ENCODE data around the gene ESYT2.

DNA sequence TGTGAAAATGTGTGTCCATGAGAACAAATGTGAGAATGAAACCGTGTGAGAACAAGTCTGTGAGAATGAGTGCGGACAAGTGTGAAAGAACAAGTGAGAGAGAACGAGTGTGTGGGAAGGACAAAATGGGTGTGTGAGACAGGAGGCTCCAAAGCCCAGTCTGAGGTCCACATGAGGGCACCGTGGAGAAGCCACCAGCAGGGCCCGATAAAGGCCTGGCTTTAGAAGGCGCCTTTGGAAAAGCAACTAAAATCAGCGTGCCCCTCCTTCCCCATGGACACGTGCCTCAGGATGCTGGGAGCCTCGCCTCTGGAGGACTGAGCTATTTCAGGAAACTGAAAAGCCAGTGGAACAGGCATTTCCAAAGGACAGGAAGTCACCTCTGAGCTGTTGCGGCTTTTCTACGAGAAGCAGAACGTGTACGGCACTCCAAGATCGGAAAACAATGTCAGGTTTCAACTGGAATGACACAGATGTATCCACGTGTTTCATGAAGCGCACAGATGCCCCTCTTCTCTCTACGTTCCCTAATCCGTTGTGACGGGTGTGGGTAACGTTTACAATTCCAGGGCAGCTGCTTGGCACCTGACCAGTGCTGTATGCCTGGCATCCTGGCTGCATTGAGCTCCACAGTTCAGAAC lies 46.4 kb downstream of the ESYT2 start:
- TF ChIP-seq EZH2 (optimal IDR thresholded peaks at IDR 0.05; ENCODE audit: low read depth, low read length) (no peak), EZH2phosphoT487 (IDR thresholded peaks at IDR 0.05; ENCODE audit: low read length) (no peak)
- TF ChIP-seq, protein P1, sequence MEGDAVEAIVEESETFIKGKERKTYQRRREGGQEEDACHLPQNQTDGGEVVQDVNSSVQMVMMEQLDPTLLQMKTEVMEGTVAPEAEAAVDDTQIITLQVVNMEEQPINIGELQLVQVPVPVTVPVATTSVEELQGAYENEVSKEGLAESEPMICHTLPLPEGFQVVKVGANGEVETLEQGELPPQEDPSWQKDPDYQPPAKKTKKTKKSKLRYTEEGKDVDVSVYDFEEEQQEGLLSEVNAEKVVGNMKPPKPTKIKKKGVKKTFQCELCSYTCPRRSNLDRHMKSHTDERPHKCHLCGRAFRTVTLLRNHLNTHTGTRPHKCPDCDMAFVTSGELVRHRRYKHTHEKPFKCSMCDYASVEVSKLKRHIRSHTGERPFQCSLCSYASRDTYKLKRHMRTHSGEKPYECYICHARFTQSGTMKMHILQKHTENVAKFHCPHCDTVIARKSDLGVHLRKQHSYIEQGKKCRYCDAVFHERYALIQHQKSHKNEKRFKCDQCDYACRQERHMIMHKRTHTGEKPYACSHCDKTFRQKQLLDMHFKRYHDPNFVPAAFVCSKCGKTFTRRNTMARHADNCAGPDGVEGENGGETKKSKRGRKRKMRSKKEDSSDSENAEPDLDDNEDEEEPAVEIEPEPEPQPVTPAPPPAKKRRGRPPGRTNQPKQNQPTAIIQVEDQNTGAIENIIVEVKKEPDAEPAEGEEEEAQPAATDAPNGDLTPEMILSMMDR (IDR thresholded peaks at IDR 0.05; ENCODE audit: low read length), result no peak
